Prostate gland (tissue), 2 donors: ENCODE measurements around the gene PDIA5. TPM values are rescaled to one million over a fixed set of nuclear protein-coding genes. Genes with fewer than 3 reads are reported as not detected.

Experiments
- DNase-seq: peaks from one replicate; pipeline ENCODE4 v3.0.0-alpha.2; 2019; ENCODE audit warnings: low spot score
- H3K27ac ChIP-seq, 2 donors: fragments of 200-600 bp; sonication (generic); 2 replicates each; pipeline ENCODE4 v1.5.1; 2017 to 2019
- H3K27me3 ChIP-seq: fragments of 200-600 bp; sonication (generic); replicated peaks from 2 replicates; pipeline ENCODE4 v1.5.1; 2019; ENCODE audit not compliant: insufficient read depth
- H3K36me3 ChIP-seq, 2 donors: fragments of 200-600 bp; sonication (generic); 1 replicate in 1 of 2; 2 replicates in 1 of 2; pipeline versions ENCODE4 v1.5.1 to v1.8.1; 2017 to 2019
- H3K4me1 ChIP-seq: fragments of 200-600 bp; sonication (generic); replicated peaks from 2 replicates; pipeline ENCODE4 v1.5.1; 2019
- H3K4me3 ChIP-seq, 2 donors: fragments of 200-600 bp; sonication (generic); 2 replicates each; pipeline ENCODE4 v1.5.1; 2017 to 2019
- H3K9me3 ChIP-seq: fragments of 200-600 bp; sonication (generic); 2 replicates; pipeline ENCODE4 v1.5.1; 2017
- CTCF ChIP-seq, 4 experiments: fragments of 200-600 bp in 2 of 4; fragments of 450-650 bp in 2 of 4; sonication (generic) in 2 of 4; IDR thresholded peaks; 1 replicate in 3 of 4; 2 replicates in 1 of 4; pipeline ENCODE4 v1.5.1; 2016 to 2019; ENCODE audit warnings: antibody characterized with exemption in 4 of 4, mild to moderate bottlenecking in 2 of 4, moderate library complexity in 2 of 4
- POLR2A ChIP-seq: fragments of 450-650 bp; IDR thresholded peaks from one replicate; pipeline ENCODE4 v1.6.1; 2016; ENCODE audit warnings: antibody characterized with exemption, mild to moderate bottlenecking
- POLR2AphosphoS5 ChIP-seq: sonication (generic); formaldehyde crosslinking; IDR thresholded peaks from one replicate; pipeline ENCODE4 v1.6.1; 2017; ENCODE audit warnings: antibody characterized with exemption
- WGBS: methylation state at CpG from one replicate; pipeline ENCODE4 v1.1.5; 2018; 5-methylcytosine and 5-hydroxymethylcytosine counted together
- intact Hi-C: fragments of 100-400 bp; cut with DNase I; formaldehyde crosslinking; loops from one replicate; pipeline ENCODE4 v1.14.2; 2022
- total RNA-seq, 2 donors: library from RNA; depleted of rRNA; stranded (reverse); fragments of >200 nt; gene quantifications; one replicate each; pipeline ENCODE4 v1.1.0, GENCODE V29; 2016

Gene PDIA5
- total RNA-seq, 2 donors from 2014 or later = 67.9 to 75.9 TPM

GRCh38 chr3:123188058-123188457 is 121.2 kb downstream of the PDIA5 start:
- 91% methylated on average over 6 of the region's 6 CpGs for WGBS
- intact Hi-C loops = no loop called here
- H3K27ac ChIP-seq = no peak overlapping the region
- DNase-seq = no peak
- H3K27me3 ChIP-seq = no peaks in the 10 kb centered on the region
- no peaks in the 10 kb centered on the region for H3K36me3 ChIP-seq
- no peak overlapping the region for H3K4me3 ChIP-seq
- H3K4me1 ChIP-seq = no peaks in the 10 kb centered on the region
- TF ChIP-seq CTCF (IDR thresholded peaks at IDR 0.05) (no peak), POLR2A (no peak), POLR2AphosphoS5 (no peak)
- H3K9me3 ChIP-seq = no peaks in the 10 kb centered on the region

GRCh38 chr3:123193448-123194101 is 126.8 kb downstream of the PDIA5 start:
- Histone ChIP-seq H3K4me1 (no peaks in the 10 kb centered on the region), H3K4me3 (no peak overlapping the region), H3K27ac (peak overlapping the region; percentile 10 to 36), H3K36me3 (no peaks in the 10 kb centered on the region), H3K27me3 (no peaks in the 10 kb centered on the region), H3K9me3 (no peaks in the 10 kb centered on the region)
- intact Hi-C loops = no loop called here
- DNase-seq = no peak
- TF ChIP-seq POLR2AphosphoS5 (peak; percentile 23), POLR2A (no peak)
- 34% methylated on average over 5 of the region's 5 CpGs for WGBS

- 33% methylated on average over 10 of the region's 10 CpGs for WGBS
- H3K9me3 ChIP-seq = no peaks in the 10 kb centered on the region
- H3K36me3 ChIP-seq = no peaks in the 10 kb centered on the region
- intact Hi-C loops = no loop called here
- H3K4me3 ChIP-seq = no peak overlapping the region
- H3K4me1 ChIP-seq = no peaks in the 10 kb centered on the region
- peak in 1 of 4 experiments; percentile 13 for TF ChIP-seq CTCF (IDR thresholded peaks at IDR 0.05)
- TF ChIP-seq POLR2A = no peak
- TF ChIP-seq POLR2AphosphoS5 = no peak
- DNase-seq = no peak
- no peak overlapping the region for H3K27ac ChIP-seq
- no peaks in the 10 kb centered on the region for H3K27me3 ChIP-seq
Observed at GRCh38 chr3:123194552-123194951, 127.7 kb downstream of the PDIA5 start.

DNA sequence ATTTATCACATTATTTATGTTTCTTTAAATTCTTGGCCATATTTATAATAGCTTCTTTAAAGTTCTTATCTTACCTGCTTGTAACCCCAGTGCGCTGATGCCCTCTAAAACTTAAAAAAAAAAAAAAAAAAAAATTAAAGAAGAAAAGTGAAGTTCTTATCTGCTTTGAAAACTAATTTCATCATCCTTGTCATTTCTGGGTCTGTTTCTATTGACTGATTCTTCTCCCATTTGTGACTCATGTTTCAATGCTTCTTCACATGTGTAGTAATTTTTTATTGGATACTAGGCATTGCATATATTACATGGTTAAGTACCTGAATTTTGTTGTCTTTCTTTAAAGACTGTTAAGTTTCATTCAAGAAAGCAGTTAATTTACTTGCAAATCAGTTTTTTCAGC is 131.5 kb downstream of the PDIA5 start:
- WGBS = 100% methylated on average over 1 of the region's 1 CpG
- TF ChIP-seq CTCF (IDR thresholded peaks at IDR 0.05) (no peak), POLR2AphosphoS5 (no peak), POLR2A (no peak)
- H3K4me1 ChIP-seq = no peaks in the 10 kb centered on the region
- no peaks in the 10 kb centered on the region for H3K27me3 ChIP-seq
- no peak overlapping the region for H3K4me3 ChIP-seq
- DNase-seq = no peak
- no peaks in the 10 kb centered on the region for H3K9me3 ChIP-seq
- intact Hi-C loops = no loop called here
- no peak overlapping the region for H3K27ac ChIP-seq
- no peaks in the 10 kb centered on the region for H3K36me3 ChIP-seq

- no peaks in the 10 kb centered on the region for H3K27me3 ChIP-seq
- H3K27ac ChIP-seq = peak overlapping the region; percentile 59 to 90
- no peaks in the 10 kb centered on the region for H3K4me1 ChIP-seq
- DNase-seq = no peak
- H3K4me3 ChIP-seq = peak overlapping the region; percentile 83 to 94
- H3K9me3 ChIP-seq = no peaks in the 10 kb centered on the region
- H3K36me3 ChIP-seq = no peaks in the 10 kb centered on the region
- intact Hi-C loops = no loop called here
- TF ChIP-seq CTCF (IDR thresholded peaks at IDR 0.05) (no peak), POLR2AphosphoS5 (no peak), POLR2A (no peak)
- 3% methylated on average over 6 of the region's 6 CpGs for WGBS
Observed at GRCh38 chr3:123201223-123201556, 134.4 kb downstream of the PDIA5 start.
